ENCODE data around the gene ACTL7A. TPM values are rescaled to one million over a fixed set of nuclear protein-coding genes. Genes with fewer than 3 reads are reported as not detected.

ACTL7A gene
- total RNA-seq: not detected

- TF ChIP-seq CTCF (IDR thresholded peaks at IDR 0.05): no peak
- no peak for DNase-seq (ENCODE audit: low spot score)
- no peak for ATAC-seq (ENCODE audit: low FRiP score)
Measured at GRCh38 chr9:108861997-108862396, at the start of gene ACTL7A. ACTL7A (plus strand) TSS chr9:108862266; CDS start chr9:108862323, 57 bp downstream.

- ATAC-seq (ENCODE audit: low FRiP score) (no peak), DNase-seq (ENCODE audit: low spot score) (no peak)
- TF ChIP-seq CTCF (IDR thresholded peaks at IDR 0.05): no peak
Measured at GRCh38 chr9:108812396-108813025, 49.6 kb upstream of the ACTL7A start.

- no peak for TF ChIP-seq CTCF (IDR thresholded peaks at IDR 0.05)
- peak; percentile 70 for ATAC-seq (ENCODE audit: low FRiP score)
Measured at GRCh38 chr9:108813951-108814601, 48.0 kb upstream of the ACTL7A start.

GRCh38 chr9:108815156-108815555 lies 46.9 kb upstream of the ACTL7A start:
- TF ChIP-seq CTCF (IDR thresholded peaks at IDR 0.05): no peak
- DNase-seq (ENCODE audit: low spot score) (no peak), ATAC-seq (ENCODE audit: low FRiP score) (no peak)

More at GRCh38 chr9:108813951-108814601, 48.0 kb upstream of the ACTL7A start:
- DNase-seq (ENCODE audit: low spot score): no peak

- ATAC-seq (ENCODE audit: low FRiP score) (no peak), DNase-seq (ENCODE audit: low spot score) (no peak)
Measured at GRCh38 chr9:108816037-108816436, 46.0 kb upstream of the ACTL7A start.

GRCh38 chr9:108823829-108824228 lies 38.2 kb upstream of the ACTL7A start:
- TF ChIP-seq CTCF (IDR thresholded peaks at IDR 0.05): no peak
- DNase-seq (ENCODE audit: low spot score) (no peak), ATAC-seq (ENCODE audit: low FRiP score) (no peak)

More at GRCh38 chr9:108816037-108816436, 46.0 kb upstream of the ACTL7A start:
- TF ChIP-seq CTCF (IDR thresholded peaks at IDR 0.05): no peak

- DNase-seq (ENCODE audit: low spot score) (no peak), ATAC-seq (ENCODE audit: low FRiP score) (no peak)
- TF ChIP-seq CTCF (IDR thresholded peaks at IDR 0.05): no peak
Measured at GRCh38 chr9:108830272-108830671, 31.8 kb upstream of the ACTL7A start.
